OCI-LY1 (cell line): ENCODE data around the gene CTIF.

Source experiments
- CTCF ChIP-seq: fragments of 200-600 bp; sonication (generic), shearing (Covaris generic); IDR thresholded peaks from 2 replicates; pipeline ENCODE4 v1.5.1; 2017; ENCODE audit warnings: mild to moderate bottlenecking, antibody characterized with exemption, low read length, moderate library complexity, mixed read lengths
- EZH2 ChIP-seq: fragments of 200-600 bp; sonication (generic), shearing (Covaris generic); IDR thresholded peaks from 2 replicates; pipeline ENCODE4 v1.8.0; 2017; ENCODE audit warnings: borderline replicate concordance, mixed run types, mild to moderate bottlenecking, antibody characterized with exemption, low read length, moderate library complexity, mixed read lengths

GRCh38 chr18:48608581-48608980 lies 69.8 kb downstream of the CTIF start:
- TF ChIP-seq CTCF, result no peak
- TF ChIP-seq EZH2, result no peak
